Liver (tissue), 3 donors: Measurements from ENCODE around the gene GDF11.

Experiments used
- CTCF ChIP-seq: fragments of 150-350 bp; IDR thresholded peaks from 2 replicates; pipeline ENCODE4 v1.5.1; 2017; ENCODE audit warnings: improper control_type of control experiment, low read depth, low read length; ENCODE audit not compliant: missing input control
- FOXA1 ChIP-seq: IDR thresholded peaks from 2 replicates; pipeline ENCODE4 v1.6.1; 2016; ENCODE audit warnings: antibody characterized with exemption
- GABPA ChIP-seq, 2 donors: IDR thresholded peaks in 1 of 2; conservative IDR thresholded peaks in 1 of 2; 2 replicates each; pipeline ENCODE4 v1.6.1; 2016; ENCODE audit warnings: antibody characterized with exemption in 2 of 2, mild to moderate bottlenecking in 1 of 2, moderate library complexity in 1 of 2
- HNF4G ChIP-seq: IDR thresholded peaks from 2 replicates; pipeline ENCODE4 v1.6.1; 2016; ENCODE audit warnings: antibody characterized with exemption
- JUND ChIP-seq, 2 donors: IDR thresholded peaks; 2 replicates each; pipeline ENCODE4 v1.6.1; 2016; ENCODE audit warnings: antibody characterized with exemption in 2 of 2
- MAX ChIP-seq: IDR thresholded peaks from 2 replicates; pipeline ENCODE4 v1.6.1; 2016; ENCODE audit warnings: antibody characterized with exemption
- SP1 ChIP-seq: IDR thresholded peaks from 2 replicates; pipeline ENCODE4 v1.6.1; 2018; ENCODE audit warnings: antibody characterized with exemption, mild to moderate bottlenecking
- YY1 ChIP-seq: IDR thresholded peaks from 2 replicates; pipeline ENCODE4 v1.6.1; 2016; ENCODE audit warnings: antibody characterized with exemption, mild to moderate bottlenecking
- donor health status: healthy.
- donor health status: healthy.

- TF ChIP-seq CTCF (peak; percentile 72), MAX (no peak), FOXA1 (no peak), YY1 (no peak), JUND (IDR thresholded peaks at IDR 0.05) (no peak), GABPA (IDR thresholded peaks at IDR 0.05 in 1 of 2, conservative IDR thresholded peaks at IDR 0.05 in 1 of 2) (no peak), HNF4G (no peak), SP1 (no peak)
Observed at GRCh38 chr12:55736780-55737580, 5.9 kb upstream of the GDF11 start.
